Neuron (in vitro differentiated cells): Measurements from ENCODE around the gene CEP170B.

ENCODE experiments used
- H2AFZ ChIP-seq: one replicate; pipeline ENCODE4 v1.6.1; 2013; ENCODE audit warnings: low read depth, mild to moderate bottlenecking, inconsistent platforms, low read length, moderate library complexity
- H3K27me3 ChIP-seq: one replicate; pipeline ENCODE4 v1.6.1; 2013; ENCODE audit warnings: low read length; ENCODE audit not compliant: insufficient read depth
- H3K36me3 ChIP-seq: one replicate; pipeline ENCODE4 v1.6.1; 2013; ENCODE audit warnings: low read length; ENCODE audit not compliant: insufficient read depth
- H3K4me1 ChIP-seq: one replicate; pipeline ENCODE4 v1.6.1; 2013; ENCODE audit warnings: low read length; ENCODE audit not compliant: insufficient read depth
- H3K4me3 ChIP-seq: 2 replicates; pipeline ENCODE4 v1.5.1; 2013; ENCODE audit warnings: mild to moderate bottlenecking, low read length, moderate library complexity
- H3K9me3 ChIP-seq: one replicate; pipeline ENCODE4 v1.6.1; 2013; ENCODE audit warnings: low read length

The CEP170B gene

GRCh38 chr14:104865081-104865630 lies at the start of gene CEP170B:
CEP170B (plus strand) TSS chr14:104865268; CDS start chr14:104868451, 3,183 bp downstream.
- peaks cover 14% of the 10 kb centered on the region for H3K4me1 ChIP-seq

DNA sequence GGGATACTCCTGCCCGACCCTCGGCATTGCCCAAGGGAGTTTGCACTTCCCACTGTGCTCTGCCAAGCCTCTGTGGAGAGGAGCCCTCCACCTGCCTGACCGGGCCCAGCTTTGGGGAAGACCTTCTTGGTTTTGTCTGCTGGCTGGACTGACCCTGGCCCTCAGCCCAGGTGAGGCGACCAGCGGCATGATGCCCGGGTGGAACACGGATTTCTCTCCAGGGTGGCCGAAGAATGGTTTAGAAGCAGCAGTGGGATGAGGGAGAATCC lies 48.5 kb upstream of the CEP170B start:
- H3K4me3 ChIP-seq = peak overlapping the region; percentile 87
- no peaks in the 10 kb centered on the region for H3K27me3 ChIP-seq
- peaks cover 6% of the 10 kb centered on the region for H3K36me3 ChIP-seq
- peaks cover 11% of the 10 kb centered on the region for H3K4me1 ChIP-seq
- no peaks in the 10 kb centered on the region for H3K9me3 ChIP-seq
- peak overlapping the region; percentile 60 for H2AFZ ChIP-seq

More at GRCh38 chr14:104865081-104865630, at the start of gene CEP170B:
- H3K27me3 ChIP-seq = peaks cover 23% of the 10 kb centered on the region
- H3K4me3 ChIP-seq = peak within 1 kb of the TSS; percentile 53
- H3K36me3 ChIP-seq = no peaks in the 10 kb centered on the region
- peaks cover 7% of the 10 kb centered on the region for H3K9me3 ChIP-seq
- H2AFZ ChIP-seq = peak within 1 kb of the TSS; percentile 71

- Histone ChIP-seq H2AFZ (no peak overlapping the region), H3K4me1 (peaks cover 11% of the 10 kb centered on the region), H3K36me3 (peaks cover 6% of the 10 kb centered on the region), H3K9me3 (no peaks in the 10 kb centered on the region), H3K4me3 (no peak overlapping the region), H3K27me3 (no peaks in the 10 kb centered on the region)
These were observed 46.9 kb upstream of the CEP170B start for GRCh38 chr14:104817930-104818713.

DNA sequence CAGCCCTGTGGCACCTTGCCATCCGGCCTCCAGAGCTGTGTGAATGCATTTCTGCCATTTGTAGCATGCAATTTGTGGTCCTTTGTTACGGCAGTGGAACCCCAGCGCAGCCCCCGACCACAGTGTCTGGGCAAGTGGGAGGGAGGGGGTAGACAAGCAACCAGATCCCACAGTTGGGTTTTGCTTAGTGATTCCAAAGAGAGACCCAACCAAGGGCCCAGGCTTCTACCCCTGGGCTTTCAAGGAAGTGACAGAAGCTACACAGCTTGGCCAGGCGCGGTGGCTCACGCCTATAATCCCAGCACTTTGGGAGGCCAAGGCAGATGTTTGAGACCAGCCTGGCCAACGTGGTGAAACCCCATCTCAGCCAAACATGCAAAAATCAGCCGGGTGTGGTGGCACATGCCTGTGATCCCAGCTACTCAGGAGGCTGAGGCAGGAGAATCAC lies 46.3 kb upstream of the CEP170B start:
- Histone ChIP-seq H3K9me3 (no peaks in the 10 kb centered on the region), H3K4me1 (peaks cover 11% of the 10 kb centered on the region), H3K36me3 (peaks cover 6% of the 10 kb centered on the region), H3K4me3 (no peak overlapping the region), H3K27me3 (no peaks in the 10 kb centered on the region), H2AFZ (no peak overlapping the region)

DNA sequence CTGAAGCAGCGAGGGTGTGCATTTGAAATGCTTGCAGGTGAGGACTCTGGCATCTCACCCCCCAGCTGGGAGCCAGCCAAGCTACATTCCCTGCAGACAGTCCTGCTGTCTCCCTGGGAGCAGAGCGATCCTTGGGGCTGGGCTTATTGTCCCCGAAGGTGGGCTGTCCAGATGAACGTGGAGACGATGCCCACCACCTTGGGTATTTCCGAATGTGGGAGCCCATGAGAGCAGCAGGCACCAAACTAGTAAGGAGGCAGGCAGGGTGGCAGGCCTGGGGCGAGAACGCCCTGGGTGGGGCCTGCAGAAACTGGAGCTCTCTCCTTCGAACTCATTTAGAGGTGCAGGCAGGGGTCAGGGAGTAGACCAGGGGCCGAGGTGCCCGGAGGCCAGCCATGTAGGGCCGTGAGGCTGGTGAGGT lies 45.7 kb upstream of the CEP170B start:
- no peak overlapping the region for H2AFZ ChIP-seq
- H3K4me1 ChIP-seq = peaks cover 11% of the 10 kb centered on the region
- no peaks in the 10 kb centered on the region for H3K9me3 ChIP-seq
- H3K36me3 ChIP-seq = peaks cover 6% of the 10 kb centered on the region
- H3K4me3 ChIP-seq = no peak overlapping the region
- H3K27me3 ChIP-seq = no peaks in the 10 kb centered on the region

GRCh38 chr14:104820669-104821228 lies 44.3 kb upstream of the CEP170B start:
- H3K9me3 ChIP-seq = no peaks in the 10 kb centered on the region
- peaks cover 6% of the 10 kb centered on the region for H3K36me3 ChIP-seq
- peaks cover 11% of the 10 kb centered on the region for H3K4me1 ChIP-seq
- H3K27me3 ChIP-seq = no peaks in the 10 kb centered on the region
- H2AFZ ChIP-seq = no peak overlapping the region
- no peak overlapping the region for H3K4me3 ChIP-seq

DNA sequence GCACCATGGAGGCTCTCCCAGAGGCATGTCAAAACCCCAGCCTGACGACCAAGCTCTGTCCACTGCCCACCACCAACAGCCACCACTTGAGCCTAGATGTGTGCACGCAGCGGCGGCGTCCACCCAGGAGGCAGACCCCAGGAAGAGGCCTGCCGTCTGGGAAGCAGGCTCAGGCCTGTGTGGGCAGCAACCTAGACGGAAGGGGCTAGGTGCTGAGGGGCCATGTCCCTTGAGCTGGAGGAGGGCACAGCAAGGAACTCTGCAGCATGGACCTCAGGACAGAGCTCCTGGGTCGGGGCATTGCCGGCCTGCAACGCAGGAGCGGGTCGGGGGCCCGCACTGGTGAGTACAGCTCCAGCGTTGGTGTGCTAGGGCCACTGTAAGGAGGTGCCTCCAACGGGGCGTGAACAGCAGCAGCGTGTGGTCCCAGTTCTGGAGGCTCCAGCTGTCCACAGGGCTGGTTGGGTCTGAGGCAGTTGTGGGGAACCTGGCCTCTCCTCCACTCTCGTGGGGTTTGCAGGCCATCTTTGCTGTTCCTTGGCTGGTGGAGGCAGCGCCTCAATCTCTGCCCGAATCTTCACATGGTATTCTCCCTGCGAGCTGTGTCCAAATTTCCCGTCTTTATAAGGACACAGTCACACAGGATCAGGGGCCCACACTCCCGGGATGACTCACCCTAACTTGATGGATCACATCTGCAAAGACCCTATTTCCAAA lies 43.7 kb upstream of the CEP170B start:
- H3K36me3 ChIP-seq = peaks cover 6% of the 10 kb centered on the region
- peaks cover 11% of the 10 kb centered on the region for H3K4me1 ChIP-seq
- no peak overlapping the region for H3K4me3 ChIP-seq
- H3K27me3 ChIP-seq = no peaks in the 10 kb centered on the region
- H3K9me3 ChIP-seq = no peaks in the 10 kb centered on the region
- no peak overlapping the region for H2AFZ ChIP-seq

- Histone ChIP-seq H3K4me3 (no peak overlapping the region), H3K4me1 (peaks cover 7% of the 10 kb centered on the region), H3K9me3 (no peaks in the 10 kb centered on the region), H3K36me3 (peaks cover 6% of the 10 kb centered on the region), H3K27me3 (peaks cover 3% of the 10 kb centered on the region), H2AFZ (no peak overlapping the region)
These were observed 43.0 kb upstream of the CEP170B start for GRCh38 chr14:104821971-104822608.

- H3K36me3 ChIP-seq = peaks cover 3% of the 10 kb centered on the region
- H3K4me3 ChIP-seq = no peak overlapping the region
- H3K4me1 ChIP-seq = peaks cover 3% of the 10 kb centered on the region
- no peak overlapping the region for H2AFZ ChIP-seq
- no peaks in the 10 kb centered on the region for H3K9me3 ChIP-seq
- peaks cover 8% of the 10 kb centered on the region for H3K27me3 ChIP-seq
These were observed 42.0 kb upstream of the CEP170B start for GRCh38 chr14:104822821-104823615.

DNA sequence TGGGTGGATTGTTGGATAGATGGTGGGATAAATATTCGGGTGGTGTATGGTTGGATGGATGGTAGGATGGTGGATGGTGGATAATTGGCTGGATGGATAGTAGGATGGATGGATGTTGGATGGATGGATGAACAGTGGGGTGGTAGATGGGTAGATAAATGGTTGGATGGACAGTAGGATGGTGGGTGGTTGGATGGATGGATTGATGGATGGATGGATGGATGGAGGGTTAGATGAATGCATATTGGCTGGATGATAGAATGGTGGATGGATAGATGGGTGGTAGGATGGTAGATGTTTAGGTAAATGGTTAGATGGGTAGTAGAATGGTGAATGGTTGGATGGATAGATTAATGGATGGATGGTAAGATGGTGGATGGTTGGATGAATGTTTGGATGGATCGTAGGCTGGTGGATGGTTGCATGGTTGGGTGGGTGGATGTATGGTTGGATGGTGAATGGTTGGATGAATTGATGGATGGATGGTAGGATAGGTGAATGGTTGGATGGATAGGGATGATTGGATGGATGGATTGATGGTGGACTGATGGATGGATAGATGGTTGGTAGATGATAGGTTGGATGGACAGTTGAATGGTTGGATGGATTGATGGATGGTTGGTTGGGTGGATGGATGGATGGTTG lies 40.6 kb upstream of the CEP170B start:
- Histone ChIP-seq H3K4me1 (peaks cover 3% of the 10 kb centered on the region), H3K36me3 (no peaks in the 10 kb centered on the region), H3K9me3 (no peaks in the 10 kb centered on the region)

GRCh38 chr14:104826189-104826860 lies 38.7 kb upstream of the CEP170B start:
- no peaks in the 10 kb centered on the region for H3K9me3 ChIP-seq
- H3K36me3 ChIP-seq = no peaks in the 10 kb centered on the region
- peaks cover 3% of the 10 kb centered on the region for H3K4me1 ChIP-seq
- H2AFZ ChIP-seq = peak overlapping the region; percentile 74
- H3K4me3 ChIP-seq = peak overlapping the region; percentile 60
- H3K27me3 ChIP-seq = peaks cover 8% of the 10 kb centered on the region

More for the DNA sequence above, 40.6 kb upstream of the CEP170B start:
- no peak overlapping the region for H3K4me3 ChIP-seq
- H3K27me3 ChIP-seq = peaks cover 8% of the 10 kb centered on the region
- H2AFZ ChIP-seq = no peak overlapping the region
